H1 (cell line): ENCODE results near the gene PRKN. TPM values are rescaled to one million over a fixed set of nuclear protein-coding genes. Genes with fewer than 3 reads are reported as not detected.

Source experiments
- CTCF ChIA-PET: fragments of 300-600 bp; sonication (Branson Sonifier 250); formaldehyde crosslinking; loops from one replicate; lab custom pipeline; 2021; ENCODE audit not compliant: partially characterized antibody; lab: Charles Lee
- POLR2A ChIA-PET: fragments of 300-600 bp; sonication (Branson Sonifier 250); formaldehyde crosslinking; loops from one replicate; lab custom pipeline; 2021; ENCODE audit warnings: inconsistent platforms; ENCODE audit not compliant: partially characterized antibody; lab: Charles Lee
- DNase-seq, 2 experiments: peaks; one replicate each; pipeline versions ENCODE4 v3.0.0 to v3.0.0-alpha.2; 2010 to 2022; ENCODE audit warnings: low spot score in 2 of 2, low read depth in 1 of 2, mixed read lengths in 1 of 2
- FAIRE-seq: peaks from 2 replicates; lab custom pipeline; 2011; peaks lifted over from hg19 to GRCh38; lab: Jason Lieb, UNC
- H2AFZ ChIP-seq: 2 replicates; pipeline ENCODE4 v1.8.1; 2012; ENCODE audit warnings: low read length, inconsistent platforms
- H2AK5ac ChIP-seq: 2 replicates; pipeline ENCODE4 v1.6.1; 2013; ENCODE audit warnings: low read depth, low read length
- H2BK120ac ChIP-seq: replicated peaks from 2 replicates; pipeline ENCODE3; 2013; ENCODE audit warnings: low read depth, low read length, inconsistent platforms
- H2BK12ac ChIP-seq: 2 replicates; pipeline ENCODE4 v1.6.1; 2013; ENCODE audit warnings: low read depth, low read length
- H2BK15ac ChIP-seq: 2 replicates; pipeline ENCODE4 v1.6.1; 2013; ENCODE audit warnings: low read length
- H2BK20ac ChIP-seq: 2 replicates; pipeline ENCODE4 v1.6.1; 2013; ENCODE audit warnings: low read length
- H2BK5ac ChIP-seq: 2 replicates; pipeline ENCODE4 v1.6.1; 2013; ENCODE audit warnings: low read depth, low read length
- H3K14ac ChIP-seq: 2 replicates; pipeline ENCODE4 v1.6.1; 2013; ENCODE audit warnings: inconsistent platforms; ENCODE audit not compliant: insufficient read length
- H3K18ac ChIP-seq: 2 replicates; pipeline ENCODE4 v1.6.1; 2013; ENCODE audit warnings: low read length; ENCODE audit errors: extremely low read depth
- H3K23ac ChIP-seq: 2 replicates; pipeline ENCODE4 v1.6.1; 2013; ENCODE audit warnings: inconsistent platforms; ENCODE audit not compliant: insufficient read length
- H3K23me2 ChIP-seq: 2 replicates; pipeline ENCODE4 v1.6.1; 2013; ENCODE audit warnings: low read depth, low read length
- H3K27ac ChIP-seq: 2 replicates; pipeline ENCODE4 v1.6.1; 2011; ENCODE audit warnings: low read depth, low read length, inconsistent platforms
- H3K27me3 ChIP-seq, 4 experiments: replicated peaks in 1 of 4; 1 replicate in 1 of 4; 2 replicates in 3 of 4; pipeline versions ENCODE4 v1.6.1 to v1.8.1; 2011 to 2013; ENCODE audit warnings: low read length in 3 of 4, mild to moderate bottlenecking in 3 of 4, inconsistent platforms in 2 of 4, mixed read lengths in 2 of 4, moderate library complexity in 1 of 4; ENCODE audit not compliant: control insufficient read depth in 3 of 4, insufficient read depth in 3 of 4; ENCODE audit errors: extremely low read depth in 1 of 4
- H3K36me3 ChIP-seq, 4 experiments: 2 replicates each; pipeline versions ENCODE4 v1.6.1 to v1.8.1; 2011 to 2013; ENCODE audit warnings: mild to moderate bottlenecking in 4 of 4, low read length in 3 of 4, moderate library complexity in 2 of 4, control low read depth in 1 of 4, inconsistent platforms in 1 of 4; ENCODE audit not compliant: insufficient read depth in 4 of 4, control insufficient read depth in 2 of 4
- H3K4ac ChIP-seq: replicated peaks from 2 replicates; pipeline ENCODE3; 2013; ENCODE audit warnings: low read length, low read depth, mixed read lengths, inconsistent platforms; ENCODE audit not compliant: insufficient read length
- H3K4me1 ChIP-seq, 4 experiments: replicated peaks in 1 of 4; 1 replicate in 1 of 4; 2 replicates in 3 of 4; pipeline versions ENCODE4 v1.6.1 to v1.8.1; 2011 to 2013; ENCODE audit warnings: low read length in 3 of 4, inconsistent platforms in 2 of 4, mixed read lengths in 1 of 4; ENCODE audit not compliant: insufficient read depth in 4 of 4, control insufficient read depth in 3 of 4
- H3K4me2 ChIP-seq, 2 experiments: 2 replicates each; pipeline versions ENCODE4 v1.6.1 to v1.8.1; 2011 to 2013; ENCODE audit warnings: low read depth in 2 of 2, low read length in 2 of 2, control low read depth in 1 of 2, inconsistent platforms in 1 of 2, mild to moderate bottlenecking in 1 of 2; ENCODE audit not compliant: insufficient read depth in 1 of 2
- H3K4me3 ChIP-seq, 4 experiments: fragments of 200-600, 300-600 bp in 1 of 4; sonication (generic), shearing (Covaris generic), sonication (Bioruptor Twin) in 1 of 4; 2 replicates each; pipeline versions ENCODE4 v1.5.1 to v1.8.1; 2011 to 2016; ENCODE audit warnings: low read length in 4 of 4, low read depth in 3 of 4, control low read depth in 2 of 4, inconsistent platforms in 2 of 4, mild to moderate bottlenecking in 2 of 4, mixed read lengths in 1 of 4, moderate library complexity in 1 of 4; ENCODE audit not compliant: insufficient read depth in 2 of 4; ENCODE audit errors: extremely low read depth in 1 of 4
- H3K56ac ChIP-seq: replicated peaks from 2 replicates; pipeline ENCODE3; 2013; ENCODE audit warnings: low read depth, mild to moderate bottlenecking, mixed read lengths, low read length, inconsistent platforms; ENCODE audit not compliant: insufficient read length
- H3K79me1 ChIP-seq: 2 replicates; pipeline ENCODE4 v1.6.1; 2013; ENCODE audit warnings: low read depth, low read length, control low read depth
- H3K79me2 ChIP-seq, 2 experiments: 2 replicates each; pipeline versions ENCODE4 v1.6.1 to v1.8.1; 2012 to 2013; ENCODE audit warnings: low read length in 2 of 2, mild to moderate bottlenecking in 2 of 2, inconsistent platforms in 1 of 2; ENCODE audit not compliant: insufficient read depth in 2 of 2, control insufficient read depth in 1 of 2
- H3K9ac ChIP-seq, 4 experiments: replicated peaks in 1 of 4; 1 replicate in 1 of 4; 2 replicates in 3 of 4; pipeline versions ENCODE4 v1.6.1 to v1.8.1; 2011 to 2013; ENCODE audit warnings: low read depth in 3 of 4, low read length in 3 of 4, control low read depth in 2 of 4, mild to moderate bottlenecking in 2 of 4, moderate library complexity in 2 of 4, inconsistent platforms in 1 of 4; ENCODE audit errors: extremely low read depth in 1 of 4
- H3K9me3 ChIP-seq, 2 experiments: 2 replicates each; pipeline versions ENCODE4 v1.6.1 to v1.8.1; 2012 to 2013; ENCODE audit warnings: mild to moderate bottlenecking in 2 of 2, moderate library complexity in 2 of 2, control low read depth in 1 of 2, inconsistent platforms in 1 of 2, low read depth in 1 of 2, low read length in 1 of 2, mixed read lengths in 1 of 2; ENCODE audit not compliant: insufficient read depth in 2 of 2
- H4K20me1 ChIP-seq, 2 experiments: replicated peaks in 1 of 2; 2 replicates each; pipeline versions ENCODE3 to v1.8.1; 2011 to 2013; ENCODE audit warnings: inconsistent platforms in 2 of 2, low read length in 2 of 2, mild to moderate bottlenecking in 1 of 2; ENCODE audit not compliant: insufficient read depth in 2 of 2, control insufficient read depth in 1 of 2
- H4K5ac ChIP-seq: 2 replicates; pipeline ENCODE4 v1.6.1; 2013; ENCODE audit warnings: low read length, low read depth, mixed read lengths, inconsistent platforms; ENCODE audit not compliant: insufficient read length
- H4K8ac ChIP-seq: 2 replicates; pipeline ENCODE4 v1.8.0; 2013; ENCODE audit warnings: mild to moderate bottlenecking, moderate library complexity, low read length, inconsistent platforms; ENCODE audit not compliant: insufficient read depth; ENCODE audit errors: extremely low read depth
- H4K91ac ChIP-seq: replicated peaks from 2 replicates; pipeline ENCODE3; 2013; ENCODE audit warnings: low read length, mixed read lengths, inconsistent platforms; ENCODE audit not compliant: insufficient read length
- GABPA ChIP-seq: IDR thresholded peaks from 2 replicates; pipeline ENCODE4 v1.6.1; 2011; ENCODE audit warnings: mild to moderate bottlenecking, low read length, moderate library complexity, borderline replicate concordance; ENCODE audit not compliant: insufficient read depth
- JUN ChIP-seq: IDR thresholded peaks from 2 replicates; pipeline ENCODE4 v1.6.1; 2011; ENCODE audit warnings: low read depth, mild to moderate bottlenecking, improper control_type of control experiment, low read length
- KDM4A ChIP-seq: IDR thresholded peaks from one replicate; pipeline ENCODE4 v1.7.1; 2012; ENCODE audit warnings: low read depth, mild to moderate bottlenecking, moderate library complexity, low read length, inconsistent platforms; ENCODE audit not compliant: severe bottlenecking
- POLR2AphosphoS5 ChIP-seq: IDR thresholded peaks from 2 replicates; pipeline ENCODE4 v1.6.1; 2011; ENCODE audit warnings: low read depth, low read length
- RNF2 ChIP-seq: fragments of 200-900, 300-1000 bp; sonication (generic); IDR thresholded peaks from 2 replicates; pipeline ENCODE4 v1.7.1; 2016; ENCODE audit warnings: borderline replicate concordance, low read depth, mild to moderate bottlenecking, antibody characterized with exemption, low read length; ENCODE audit not compliant: poor library complexity, severe bottlenecking; ENCODE audit errors: missing control alignments
- SUZ12 ChIP-seq: fragments of 200-600 bp; sonication (generic); IDR thresholded peaks from 2 replicates; pipeline ENCODE4 v1.6.1; 2012; ENCODE audit warnings: mild to moderate bottlenecking, inconsistent platforms, low read length, moderate library complexity, mixed read lengths
- WGBS, 2 experiments: shearing (Covaris generic) in 1 of 2; methylation state at CpG; one replicate each; pipeline versions ENCODE4 v1.1.6 to v1.1.7; 2013 to 2015; ENCODE audit warnings: low lambda C conversion rate in 2 of 2, mixed read lengths in 2 of 2, inconsistent platforms in 1 of 2, low coverage in 1 of 2, missing lambda C conversion rate in 1 of 2; ENCODE audit not compliant: insufficient replicate concordance in 2 of 2, insufficient coverage in 1 of 2, insufficient read length in 1 of 2; ENCODE audit errors: extremely low coverage in 1 of 2, missing lambda C conversion rate in 1 of 2; 5-methylcytosine and 5-hydroxymethylcytosine counted together
- polyA plus RNA-seq, 7 experiments: library from polyadenylated mRNA; depleted of rRNA in 3 of 7; stranded (reverse) in 5 of 7; unstranded in 2 of 7; fragments of >200 nt in 5 of 7; fragments of 200-250 nt in 2 of 7; gene quantifications; 1 replicate in 5 of 7; 2 replicates in 1 of 7; 4 replicates in 1 of 7; pipeline versions ENCODE4 v1.2.1 to v1.2.3, GENCODE V29; 2011 to 2013; ENCODE audit warnings: missing spikeins in 2 of 7, mixed read lengths in 2 of 7
- total RNA-seq: library from RNA; stranded (reverse); fragmentation: NEBNext Ultra II Directional; extraction: Animal tissue kit (Norgen Biotek cat#: 25700); gene quantifications from 2 replicates; pipeline ENCODE4 v1.2.1, GENCODE V29; 2021

The PRKN gene
- total and polyA plus RNA-seq, 2 of the 8 experiments (the other 6 are each of a cell fraction or from before 2014, with no cell fraction given) = 0.13 to 0.29 TPM

DNA sequence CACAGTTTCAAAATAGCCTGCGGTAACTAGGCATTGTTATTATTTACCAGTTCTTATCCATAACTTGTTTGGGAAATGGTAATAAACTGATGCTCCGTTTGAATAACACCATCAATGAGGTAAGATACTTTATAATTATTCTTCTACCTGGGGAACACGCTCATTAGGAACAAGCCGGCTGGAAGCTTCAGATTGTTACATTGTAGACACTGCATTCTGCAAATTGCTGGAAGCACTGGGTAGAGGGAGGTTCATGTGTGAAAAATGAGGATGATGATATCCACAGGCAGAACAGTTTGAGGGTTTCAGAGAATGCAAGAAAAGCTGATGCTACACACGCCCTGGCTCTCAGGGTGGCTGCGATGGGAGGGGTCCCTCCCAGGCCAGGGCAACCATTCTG is 893.1 kb downstream of the PRKN start:
- H3K79me1 ChIP-seq = no peaks in the 10 kb centered on the region
- H3K14ac ChIP-seq = no peak overlapping the region
- H3K4me2 ChIP-seq = no peak overlapping the region
- CTCF ChIA-PET = interaction anchor here (0.8 to 1.4 kb wide), 4 partner anchors 86 to 117 kb away, joined by 3 to 5 read pairs (median 4); no protein-coding TSS in a partner anchor
- no peaks in the 10 kb centered on the region for H3K79me2 ChIP-seq
- no peak overlapping the region for H2AK5ac ChIP-seq
- H2BK12ac ChIP-seq = no peak overlapping the region
- no peak overlapping the region for H4K91ac ChIP-seq
- H3K4ac ChIP-seq = no peak overlapping the region
- no peak for FAIRE-seq
- no peak overlapping the region for H3K18ac ChIP-seq
- POLR2A ChIA-PET = no interaction called here
- no peak overlapping the region for H3K27ac ChIP-seq
- no peak overlapping the region for H4K5ac ChIP-seq
- no peaks in the 10 kb centered on the region for H3K27me3 ChIP-seq
- H4K20me1 ChIP-seq = no peaks in the 10 kb centered on the region
- no peak overlapping the region for H2BK120ac ChIP-seq
- no peak for TF ChIP-seq RNF2
- TF ChIP-seq KDM4A = no peak
- no peak for TF ChIP-seq SUZ12
- no peak for TF ChIP-seq JUN
- TF ChIP-seq POLR2AphosphoS5 = no peak
- no peak for TF ChIP-seq GABPA
- TF ChIP-seq, all 59 proteins: peak for 0
- Histone ChIP-seq H2AFZ (no peak overlapping the region), H3K4me1 (peaks cover 3 to 15% (median 6%) of the 10 kb centered on the region in 4 experiments), H3K23ac (no peak overlapping the region), H2BK5ac (no peak overlapping the region), H3K9me3 (no peaks in the 10 kb centered on the region), H3K23me2 (no peaks in the 10 kb centered on the region), H3K56ac (no peak overlapping the region), H2BK15ac (no peak overlapping the region), H3K4me3 (no peak overlapping the region), H4K8ac (no peak overlapping the region), H2BK20ac (no peak overlapping the region), H3K9ac (no peak overlapping the region), H3K36me3 (no peaks in the 10 kb centered on the region)
- WGBS, 2 experiments = 88% methylated on average over 6 of the region's 6 CpGs; no CpG with 5 or more reads in 1 of the 2 experiments
- DNase-seq = no peak
